HEK293T (cell line): ENCODE results near the gene TRRAP.

ENCODE experiments used
- CTCF ChIA-PET: fragments of 350-600 bp; formaldehyde crosslinking; extraction: SDS; loops from one replicate; lab custom pipeline; 2021; ENCODE audit warnings: antibody characterized with exemption, inconsistent platforms; lab: Yijun Ruan, JAX
- POLR2A ChIA-PET: fragments of 350-600 bp; formaldehyde crosslinking; extraction: SDS; loops from one replicate; lab custom pipeline; 2020; ENCODE audit warnings: antibody characterized with exemption, inconsistent platforms; lab: Yijun Ruan, JAX
- DNase-seq: peaks from one replicate; pipeline ENCODE4 v3.0.0; 2012; ENCODE audit warnings: mixed read lengths; ENCODE audit errors: extremely low spot score
- ARNT ChIP-seq: fragments of 450-650 bp; IDR thresholded peaks from 2 replicates; pipeline ENCODE4 v1.6.1; 2017; ENCODE audit warnings: mild to moderate bottlenecking
- BHLHE40 ChIP-seq: fragments of 450-650 bp; IDR thresholded peaks from 2 replicates; pipeline ENCODE4 v1.6.1; 2016; ENCODE audit warnings: mild to moderate bottlenecking, moderate library complexity, borderline replicate concordance
- CTBP1 ChIP-seq: fragments of 450-650 bp; IDR thresholded peaks from 2 replicates; pipeline ENCODE4 v1.6.1; 2016; ENCODE audit warnings: borderline replicate concordance
- ELF4 ChIP-seq: fragments of 450-650 bp; IDR thresholded peaks from 2 replicates; pipeline ENCODE4 v1.6.1; 2017; ENCODE audit warnings: antibody characterized with exemption
- FOXA1 ChIP-seq: fragments of 450-650 bp; IDR thresholded peaks from 2 replicates; pipeline ENCODE4 v1.6.1; 2016; ENCODE audit warnings: mild to moderate bottlenecking
- FOXK2 ChIP-seq: fragments of 450-650 bp; IDR thresholded peaks from 2 replicates; pipeline ENCODE4 v1.6.1; 2016; ENCODE audit warnings: mild to moderate bottlenecking
- FOXM1 ChIP-seq: fragments of 450-650 bp; IDR thresholded peaks from 2 replicates; pipeline ENCODE4 v1.6.1; 2017; ENCODE audit warnings: mild to moderate bottlenecking, borderline replicate concordance
- HDGF ChIP-seq: fragments of 450-650 bp; IDR thresholded peaks from 2 replicates; pipeline ENCODE4 v1.6.1; 2017; ENCODE audit warnings: antibody characterized with exemption, borderline replicate concordance
- L3MBTL2 ChIP-seq: fragments of 450-650 bp; conservative IDR thresholded peaks from 2 replicates; pipeline ENCODE4 v1.6.1; 2016; ENCODE audit warnings: mild to moderate bottlenecking
- LEF1 ChIP-seq: fragments of 450-650 bp; IDR thresholded peaks from 2 replicates; pipeline ENCODE4 v1.6.1; 2017; ENCODE audit warnings: mild to moderate bottlenecking, borderline replicate concordance
- NFRKB ChIP-seq: fragments of 450-650 bp; IDR thresholded peaks from 2 replicates; pipeline ENCODE4 v1.6.1; 2016; ENCODE audit warnings: mild to moderate bottlenecking, moderate library complexity
- PKNOX1 ChIP-seq: fragments of 450-650 bp; IDR thresholded peaks from 2 replicates; pipeline ENCODE4 v1.6.1; 2016
- SP1 ChIP-seq: fragments of 450-650 bp; IDR thresholded peaks from 2 replicates; pipeline ENCODE4 v1.6.1; 2017
- SUZ12 ChIP-seq: fragments of 450-650 bp; IDR thresholded peaks from 2 replicates; pipeline ENCODE4 v1.6.1; 2016; ENCODE audit warnings: mild to moderate bottlenecking
- TARDBP ChIP-seq: fragments of 450-650 bp; IDR thresholded peaks from 2 replicates; pipeline ENCODE4 v1.6.1; 2016
- ZNF384 ChIP-seq: fragments of 450-650 bp; IDR thresholded peaks from 2 replicates; pipeline ENCODE4 v1.6.1; 2016

The TRRAP gene

GRCh38 chr7:99006739-99007424 lies 128.6 kb downstream of the TRRAP start:
- CTCF ChIA-PET, result no interaction called here
- TF ChIP-seq BHLHE40 (no peak), SUZ12 (no peak), PKNOX1 (no peak), HDGF (no peak), SP1 (no peak), TARDBP (no peak), FOXM1 (no peak), NFRKB (no peak), ARNT (no peak), ELF4 (no peak), LEF1 (no peak), ZNF384 (no peak), FOXK2 (no peak), CTBP1 (no peak), FOXA1 (no peak), L3MBTL2 (no peak)
- no peak for DNase-seq
- POLR2A ChIA-PET, result no interaction called here

- ChIA-PET CTCF (no interaction called here), POLR2A (no interaction called here)
- no peak for TF ChIP-seq HDGF
- TF ChIP-seq BHLHE40, result no peak
- no peak for TF ChIP-seq SP1
- no peak for TF ChIP-seq ELF4
- no peak for TF ChIP-seq ZNF384
- no peak for TF ChIP-seq CTBP1
- DNase-seq, result no peak
Measured at GRCh38 chr7:99008181-99008631, 129.9 kb downstream of the TRRAP start.

GRCh38 chr7:99008921-99009530 lies 130.7 kb downstream of the TRRAP start:
- POLR2A ChIA-PET, result no interaction called here

GRCh38 chr7:99010281-99010680 lies 131.9 kb downstream of the TRRAP start:
- CTCF ChIA-PET, result no interaction called here
- no peak for DNase-seq
- POLR2A ChIA-PET, result no interaction called here
- TF ChIP-seq TARDBP (no peak), NFRKB (no peak), PKNOX1 (no peak), ZNF384 (no peak), SP1 (no peak)

More at GRCh38 chr7:99008921-99009530, 130.7 kb downstream of the TRRAP start:
- CTCF ChIA-PET, result interaction anchor here (0.6 kb wide), 1 partner anchor 10 kb away, joined by 4 read pairs; no protein-coding TSS in a partner anchor
- TF ChIP-seq LEF1 (no peak), ARNT (no peak), L3MBTL2 (no peak), TARDBP (no peak)
- no peak for DNase-seq

- DNase-seq, result no peak
- ChIA-PET CTCF (no interaction called here), POLR2A (no interaction called here)
- TF ChIP-seq FOXK2 (no peak), BHLHE40 (no peak), ARNT (no peak), CTBP1 (no peak), ELF4 (no peak), SP1 (no peak), ZNF384 (no peak), L3MBTL2 (no peak), FOXA1 (no peak), NFRKB (no peak), LEF1 (no peak), PKNOX1 (no peak), TARDBP (no peak), HDGF (no peak), SUZ12 (no peak), FOXM1 (no peak)
Measured at GRCh38 chr7:99011341-99011705, 133.0 kb downstream of the TRRAP start.

GRCh38 chr7:99011706-99012404 lies 133.5 kb downstream of the TRRAP start:
- CTCF ChIA-PET, result no interaction called here
- POLR2A ChIA-PET, result no interaction called here
- no peak for DNase-seq
- TF ChIP-seq LEF1, result no peak

GRCh38 chr7:99012722-99013121 lies 134.4 kb downstream of the TRRAP start:
- DNase-seq, result no peak
- ChIA-PET CTCF (no interaction called here), POLR2A (no interaction called here)
- TF ChIP-seq NFRKB, result no peak
- TF ChIP-seq FOXA1, result no peak
- no peak for TF ChIP-seq ZNF384
- no peak for TF ChIP-seq PKNOX1
- TF ChIP-seq LEF1, result no peak
- TF ChIP-seq BHLHE40, result no peak
- no peak for TF ChIP-seq SUZ12
